GM12892 (cell line): ENCODE results near the gene LRMDA.

Experiments
- DNase-seq: peaks from one replicate; pipeline ENCODE4 v3.0.0; 2011; ENCODE audit not compliant: insufficient read length
- FAIRE-seq: peaks from 2 replicates; lab custom pipeline; 2011; peaks lifted over from hg19 to GRCh38; lab: Jason Lieb, UNC
- POLR2A ChIP-seq: IDR thresholded peaks from 2 replicates; pipeline ENCODE4 v1.6.1; 2011; ENCODE audit warnings: low read depth, low read length, control low read depth
- POLR2AphosphoS5 ChIP-seq: IDR thresholded peaks from 2 replicates; pipeline ENCODE4 v1.6.1; 2011; ENCODE audit warnings: low read depth, low read length, control low read depth
- TAF1 ChIP-seq: IDR thresholded peaks from 2 replicates; pipeline ENCODE4 v1.6.1; 2011; ENCODE audit warnings: low read depth, mild to moderate bottlenecking, control low read depth, low read length, borderline replicate concordance

The LRMDA gene

GRCh38 chr10:76408646-76409045, 977.2 kb downstream of the LRMDA start:
- TF ChIP-seq POLR2AphosphoS5: no peak
- no peak for TF ChIP-seq POLR2A
- no peak for TF ChIP-seq TAF1
- FAIRE-seq: no peak
- DNase-seq: no peak

- DNase-seq (no peak), FAIRE-seq (no peak)
- TF ChIP-seq TAF1 (no peak), POLR2AphosphoS5 (no peak), POLR2A (no peak)
Measured at GRCh38 chr10:76411729-76412435, 980.5 kb downstream of the LRMDA start.

- DNase-seq: no peak
- TF ChIP-seq POLR2AphosphoS5 (no peak), TAF1 (no peak), POLR2A (no peak)
- FAIRE-seq: no peak
Measured at GRCh38 chr10:76415554-76415953, 984.1 kb downstream of the LRMDA start.

- FAIRE-seq (no peak), DNase-seq (no peak)
- TF ChIP-seq TAF1: no peak
- no peak for TF ChIP-seq POLR2AphosphoS5
- no peak for TF ChIP-seq POLR2A
Measured at GRCh38 chr10:76416642-76417041, 985.2 kb downstream of the LRMDA start.

- DNase-seq: no peak
- TF ChIP-seq POLR2A (no peak), POLR2AphosphoS5 (no peak), TAF1 (no peak)
- no peak for FAIRE-seq
Measured at GRCh38 chr10:76420725-76421124, 989.3 kb downstream of the LRMDA start.

GRCh38 chr10:76422769-76423168, 991.3 kb downstream of the LRMDA start:
- no peak for FAIRE-seq
- DNase-seq: no peak
- TF ChIP-seq POLR2AphosphoS5: no peak
- TF ChIP-seq POLR2A: no peak
- TF ChIP-seq TAF1: no peak

GRCh38 chr10:76428551-76429367, 997.3 kb downstream of the LRMDA start:
- no peak for DNase-seq
- no peak for FAIRE-seq

GRCh38 chr10:76429368-76430060, 998.1 kb downstream of the LRMDA start:
- TF ChIP-seq POLR2AphosphoS5 (no peak), POLR2A (no peak), TAF1 (no peak)
- FAIRE-seq: no peak
- no peak for DNase-seq

More at GRCh38 chr10:76428551-76429367, 997.3 kb downstream of the LRMDA start:
- no peak for TF ChIP-seq POLR2AphosphoS5

- no peak for DNase-seq
- no peak for TF ChIP-seq TAF1
- TF ChIP-seq POLR2AphosphoS5: no peak
- no peak for TF ChIP-seq POLR2A
- FAIRE-seq: no peak
Measured at GRCh38 chr10:76430061-76430645, 998.7 kb downstream of the LRMDA start.

GRCh38 chr10:76432016-76433012, 1000.9 kb downstream of the LRMDA start:
- FAIRE-seq (no peak), DNase-seq (no peak)
- TF ChIP-seq TAF1: no peak
- TF ChIP-seq POLR2AphosphoS5: no peak
- no peak for TF ChIP-seq POLR2A
